ENCODE measurements around the gene PMVK. TPM values are rescaled to one million over a fixed set of nuclear protein-coding genes. Genes with fewer than 3 reads are reported as not detected.

Gene PMVK
- total RNA-seq (2022; extraction: Qiagen RNA extraction): 39.6 to 50.3 TPM (median 45.3 TPM) in 5 replicates

GRCh38 chr1:154936555-154937084 lies at the start of gene PMVK:
Gene PMVK (minus strand): TSS chr1:154936719. CDS start chr1:154936685, 34 bp downstream.

GRCh38 chr1:154982897-154983648 lies 46.6 kb upstream of the PMVK start, which contains the start of gene FLAD1:
Gene FLAD1 (plus strand): TSS chr1:154983344. CDS start chr1:154983695, 351 bp downstream.

DNA sequence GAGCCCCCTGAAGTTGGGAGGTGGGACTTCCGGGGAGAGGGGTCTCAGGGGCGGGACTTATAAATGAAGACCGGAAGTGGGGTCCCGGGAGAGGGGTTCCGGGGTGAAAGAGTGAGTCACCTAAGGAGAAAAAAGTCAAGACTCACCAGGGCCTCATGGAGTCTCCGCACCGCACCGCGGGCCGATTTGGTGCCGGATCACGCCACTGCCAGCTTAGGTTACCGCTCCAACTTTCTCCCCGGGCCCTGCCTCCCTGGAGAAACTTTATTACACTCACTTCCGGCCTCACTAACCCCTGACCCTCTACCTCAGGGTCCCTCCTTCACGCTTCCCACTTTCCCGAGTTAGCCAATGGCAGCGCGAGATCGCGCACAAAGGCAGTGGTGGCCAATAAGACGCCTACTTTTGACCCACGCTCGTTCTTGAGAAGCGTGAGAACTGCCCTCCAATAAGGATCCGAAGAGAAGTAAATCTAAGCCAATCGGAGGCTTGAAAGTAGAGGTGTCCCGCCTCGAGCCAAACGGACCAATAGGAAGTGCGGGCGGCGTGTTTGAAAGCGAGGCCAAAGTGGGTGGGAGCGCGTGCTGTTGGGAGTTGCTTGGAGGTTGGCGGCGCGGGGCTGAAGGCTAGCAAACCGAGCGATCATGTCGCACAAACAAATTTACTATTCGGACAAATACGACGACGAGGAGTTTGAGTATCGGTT lies 37.7 kb upstream of the PMVK start, which contains the start of gene CKS1B:
TSS of gene CKS1B (plus strand) at position 580 of the 706 bp plus-strand sequence. CDS start at position 645, 65 bp downstream.

GRCh38 chr1:154970631-154971340 lies 34.3 kb upstream of the PMVK start, which contains the start of gene SHC1:
Gene SHC1 (minus strand): TSS chr1:154970747. CDS start chr1:154970526, 221 bp downstream.

DNA sequence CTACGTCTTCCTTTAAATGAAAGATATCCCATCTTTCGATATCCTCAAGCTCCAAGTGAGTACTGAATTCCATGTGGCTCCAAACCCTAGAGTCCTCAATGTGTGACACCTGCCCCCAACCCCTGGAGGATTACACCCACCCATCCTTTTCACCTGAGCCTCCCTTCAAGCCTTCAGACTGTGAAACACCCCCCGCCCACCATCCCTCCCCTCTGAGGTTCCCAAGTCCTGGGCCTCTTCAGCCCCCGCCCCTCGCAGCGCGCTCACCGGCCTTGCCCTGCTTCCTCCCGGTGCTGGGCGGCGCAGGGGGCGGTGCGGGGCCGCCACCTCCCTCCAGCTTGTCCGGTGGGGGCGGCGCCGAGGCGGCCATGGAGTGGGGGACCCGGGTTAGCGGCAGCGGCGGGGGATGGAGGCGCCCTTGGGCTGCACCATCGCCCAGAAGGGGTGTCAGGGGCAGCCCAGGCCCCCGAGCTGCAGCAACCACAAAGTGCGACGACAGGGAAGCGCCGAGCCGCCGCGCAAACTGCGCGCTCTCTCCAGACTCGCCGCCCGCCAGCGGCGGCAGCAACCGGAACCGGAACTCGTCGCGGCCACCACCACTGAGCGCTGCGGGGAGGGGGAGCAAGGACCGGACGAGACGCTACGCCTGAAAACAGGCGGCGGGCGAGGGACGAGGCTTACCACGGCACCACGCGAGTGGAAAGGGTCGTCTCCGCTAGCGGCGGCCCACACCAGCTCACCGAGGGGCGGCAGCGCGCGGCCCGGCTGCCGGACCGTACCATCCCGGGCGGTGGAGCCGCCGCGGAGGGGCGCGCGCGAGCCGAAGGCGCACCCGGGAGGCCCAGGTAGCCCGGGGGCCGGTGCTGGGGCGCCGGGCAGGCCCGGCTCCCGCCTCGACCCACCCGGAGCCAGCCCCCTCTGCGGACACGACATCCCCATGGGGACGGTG lies 25.0 kb upstream of the PMVK start, which contains the start of gene PYGO2:
TSS of gene PYGO2 (minus strand) at position 576 of the 949 bp plus-strand sequence. CDS start at position 370, 206 bp downstream.

DNA sequence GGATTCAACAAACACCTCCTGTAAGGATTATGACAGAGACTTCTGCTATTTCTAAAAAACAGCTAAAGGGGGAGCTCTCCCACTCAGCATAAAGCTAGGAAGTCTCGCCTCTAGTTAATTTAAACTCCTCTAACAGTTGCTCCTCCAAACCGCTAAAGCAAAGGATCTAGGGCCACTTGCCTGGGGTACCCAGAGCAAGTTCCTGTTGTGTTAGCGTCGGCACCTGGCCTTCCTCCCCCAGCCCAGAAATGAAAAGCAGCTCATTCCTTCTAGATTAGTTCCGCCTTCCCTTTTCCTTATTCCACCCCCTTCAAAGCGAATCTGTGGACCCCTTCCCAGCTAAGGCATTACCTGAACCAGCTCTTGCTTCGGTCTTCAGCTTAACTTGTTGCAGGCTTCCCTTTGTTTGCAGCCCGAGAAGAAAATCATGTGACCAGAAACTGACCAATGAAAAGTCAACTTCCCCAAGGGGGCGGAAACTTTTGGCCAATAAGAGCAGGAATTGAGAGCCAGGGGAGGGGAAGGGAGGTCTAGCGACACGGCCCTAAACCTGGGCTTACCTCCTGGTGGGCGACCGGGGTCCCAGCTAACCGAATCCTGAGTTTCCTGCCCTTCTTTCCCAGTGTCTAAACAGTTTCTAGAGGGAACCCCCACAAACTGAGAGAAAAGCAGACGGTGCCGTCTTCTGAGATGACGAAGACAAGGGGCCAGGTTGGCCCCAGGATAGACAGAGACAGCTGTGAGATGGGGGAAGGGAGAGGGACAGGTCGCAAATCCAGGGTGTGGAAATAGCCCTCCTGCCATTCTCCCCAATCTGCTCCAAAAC lies 19.4 kb upstream of the PMVK start, which contains the start of gene PBXIP1:
TSS of gene PBXIP1 (minus strand) at position 382 of the 826 bp plus-strand sequence. CDS start 2,378 bp downstream, outside the sequence.

Other genes with a start within 250 kb of the PMVK start
- gene KCNN3, start 66.4 kb downstream of the PMVK start, total RNA-seq (2022; extraction: Qiagen RNA extraction): 0.03 to 0.06 TPM (median 0.05 TPM) in 5 replicates
- gene PBXIP1, start 19.4 kb upstream of the PMVK start, total RNA-seq (2022; extraction: Qiagen RNA extraction): 13.5 to 15.9 TPM (median 14.6 TPM) in 5 replicates
- gene PYGO2, start 25.1 kb upstream of the PMVK start, total RNA-seq (2022; extraction: Qiagen RNA extraction): 21.6 to 23.1 TPM (median 21.9 TPM) in 5 replicates
- gene SHC1, start 34.0 kb upstream of the PMVK start, total RNA-seq (2022; extraction: Qiagen RNA extraction): 219 to 266 TPM (median 254 TPM) in 5 replicates
- gene CKS1B, start 38.0 kb upstream of the PMVK start, total RNA-seq (2022; extraction: Qiagen RNA extraction): 307 to 357 TPM (median 343 TPM) in 5 replicates
- 38.0 to 45.6 TPM (median 44.1 TPM) in 5 replicates for gene FLAD1, start 46.6 kb upstream of the PMVK start, total RNA-seq (2022; extraction: Qiagen RNA extraction)
- gene LENEP, start 56.9 kb upstream of the PMVK start, total RNA-seq (2022; extraction: Qiagen RNA extraction): not detected in 5 replicates
- gene ZBTB7B, start 66.1 kb upstream of the PMVK start, total RNA-seq (2022; extraction: Qiagen RNA extraction): 41.1 to 55.1 TPM (median 52.6 TPM) in 5 replicates
- gene DCST2, start 97.1 kb upstream of the PMVK start, total RNA-seq (2022; extraction: Qiagen RNA extraction): 0.37 to 1.2 TPM (median 0.71 TPM) in 5 replicates
- 0.05 to 0.07 TPM in 2 of 5 replicates, not detected in the others for gene DCST1, start 97.1 kb upstream of the PMVK start, total RNA-seq (2022; extraction: Qiagen RNA extraction)
- gene ADAM15, start 114.6 kb upstream of the PMVK start, total RNA-seq (2022; extraction: Qiagen RNA extraction): 76.8 to 119 TPM (median 109 TPM) in 5 replicates
- 15.5 to 17.4 TPM (median 16.3 TPM) in 5 replicates for gene EFNA4, start 127.0 kb upstream of the PMVK start, total RNA-seq (2022; extraction: Qiagen RNA extraction)
- gene EFNA3, start 142.1 kb upstream of the PMVK start, total RNA-seq (2022; extraction: Qiagen RNA extraction): 12.3 to 14.8 TPM (median 14.2 TPM) in 5 replicates
- 21.7 to 30.6 TPM (median 26.3 TPM) in 5 replicates for gene EFNA1, start 191.2 kb upstream of the PMVK start, total RNA-seq (2022; extraction: Qiagen RNA extraction)
- 31.8 to 37.5 TPM (median 32.9 TPM) in 5 replicates for gene SLC50A1, start 199.1 kb upstream of the PMVK start, total RNA-seq (2022; extraction: Qiagen RNA extraction)
- gene DPM3, start 203.8 kb upstream of the PMVK start, total RNA-seq (2022; extraction: Qiagen RNA extraction): 74.0 to 113 TPM (median 104 TPM) in 5 replicates
- 212 to 265 TPM (median 253 TPM) in 5 replicates for gene KRTCAP2, start 236.6 kb upstream of the PMVK start, total RNA-seq (2022; extraction: Qiagen RNA extraction)
- 2.0 to 3.1 TPM (median 2.9 TPM) in 5 replicates for gene TRIM46, start 237.1 kb upstream of the PMVK start, total RNA-seq (2022; extraction: Qiagen RNA extraction)